Lower leg skin (tissue), 4 donors: ENCODE results near the gene SOX13. TPM values are rescaled to one million over a fixed set of nuclear protein-coding genes. Genes with fewer than 3 reads are reported as not detected.

ENCODE experiments used
- DNase-seq, 2 donors: peaks; one replicate each; pipeline ENCODE4 v3.0.0-alpha.2; 2019; ENCODE audit warnings: low spot score in 2 of 2
- H3K4me3 ChIP-seq: fragments of 200-600 bp; sonication (generic); 2 replicates; pipeline ENCODE4 v1.5.1; 2017; ENCODE audit warnings: mild to moderate bottlenecking, low read depth; ENCODE audit not compliant: poor library complexity, severe bottlenecking
- CTCF ChIP-seq, 3 donors: fragments of 450-650 bp; IDR thresholded peaks; one replicate each; pipeline ENCODE4 v1.5.1; 2016; ENCODE audit warnings: antibody characterized with exemption in 3 of 3, mild to moderate bottlenecking in 3 of 3, moderate library complexity in 2 of 3
- POLR2A ChIP-seq, 2 donors: fragments of 450-650 bp; IDR thresholded peaks; one replicate each; pipeline ENCODE4 v1.6.1; 2016 to 2017; ENCODE audit warnings: antibody characterized with exemption in 2 of 2, mild to moderate bottlenecking in 1 of 2, moderate library complexity in 1 of 2
- WGBS, 2 donors: methylation state at CpG; one replicate each; pipeline ENCODE4 v1.1.5; 2018; 5-methylcytosine and 5-hydroxymethylcytosine counted together
- intact Hi-C: fragments of 100-400 bp; cut with DNase I; formaldehyde crosslinking; loops from one replicate; pipeline ENCODE4 v1.15.0; 2023; ENCODE audit warnings: low total_unique reads
- total RNA-seq, 4 donors: library from RNA; depleted of rRNA; stranded (reverse); fragments of >200 nt; gene quantifications; one replicate each; pipeline ENCODE4 v1.1.0, GENCODE V29; 2016

The SOX13 gene
- total RNA-seq, 4 donors from 2014 or later = 7.2 to 32.2 (median 16.8) TPM

DNA sequence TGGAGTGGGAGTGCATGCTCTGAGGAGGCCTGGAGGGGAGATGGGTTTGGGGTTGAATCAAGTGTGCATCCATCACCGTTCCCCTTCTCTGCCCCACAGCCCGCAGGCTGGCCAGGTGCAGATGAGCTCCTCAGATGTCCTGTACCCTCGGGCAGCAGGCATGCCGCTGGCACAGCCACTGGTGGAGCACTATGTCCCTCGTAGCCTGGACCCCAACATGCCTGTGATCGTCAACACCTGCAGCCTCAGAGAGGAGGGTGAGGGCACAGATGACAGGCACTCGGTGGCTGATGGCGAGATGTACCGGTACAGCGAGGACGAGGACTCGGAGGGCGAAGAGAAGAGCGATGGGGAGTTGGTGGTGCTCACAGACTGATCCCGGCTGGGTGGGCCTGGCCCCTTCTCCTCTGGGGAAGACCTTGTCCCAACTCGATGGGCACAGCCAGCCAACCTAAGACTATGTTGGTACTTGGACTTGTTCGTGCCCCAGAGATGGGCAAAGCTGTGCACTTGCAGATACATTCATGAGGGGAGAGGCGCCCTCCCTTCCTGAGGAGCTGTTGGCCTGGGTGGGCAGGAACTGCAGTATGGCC lies 52.9 kb downstream of the SOX13 start:
- no peak for DNase-seq
- TF ChIP-seq CTCF (IDR thresholded peaks at IDR 0.05) (no peak), POLR2A (IDR thresholded peaks at IDR 0.05) (no peak)
- H3K4me3 ChIP-seq = no peak overlapping the region
- WGBS, 2 donors = 92% methylated on average over 18 of the region's 18 CpGs
- intact Hi-C loops = loop anchor here (5.0 kb wide), 1 partner anchor 259 kb away; no protein-coding TSS in a partner anchor

- H3K4me3 ChIP-seq = no peak overlapping the region
- DNase-seq = no peak
- intact Hi-C loops = loop anchor here (5.0 kb wide), 1 partner anchor 259 kb away; no protein-coding TSS in a partner anchor
- no peak for TF ChIP-seq CTCF (IDR thresholded peaks at IDR 0.05)
- no peak for TF ChIP-seq POLR2A (IDR thresholded peaks at IDR 0.05)
- 46 to 52% methylated on average over 8 of the region's 8 CpGs for WGBS, 2 donors
Observed at GRCh38 chr1:204126386-204126785, 53.5 kb downstream of the SOX13 start.

DNA sequence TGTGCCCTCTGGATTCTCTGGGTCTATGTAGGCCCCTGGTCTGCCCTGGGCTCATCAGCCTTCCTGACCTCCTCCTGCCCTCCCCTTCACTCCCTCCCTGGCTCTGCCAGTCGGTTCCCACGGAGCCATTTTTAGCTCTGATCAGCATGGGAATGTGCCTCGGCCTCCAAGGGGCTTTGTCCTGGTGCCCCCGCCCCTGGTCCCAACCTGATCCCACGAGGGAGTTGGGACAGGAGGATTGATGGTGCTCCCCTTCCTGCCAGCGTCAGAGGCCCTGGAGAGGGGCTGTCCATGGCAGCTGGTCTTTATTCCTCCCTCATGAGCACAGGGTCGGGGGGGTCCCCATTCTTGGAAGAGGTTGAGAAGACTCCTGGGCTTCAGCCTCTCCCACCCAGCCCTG lies 54.0 kb downstream of the SOX13 start:
- H3K4me3 ChIP-seq = no peak overlapping the region
- WGBS, 2 donors = 49 to 50% methylated on average over 7 of the region's 7 CpGs
- TF ChIP-seq CTCF (IDR thresholded peaks at IDR 0.05) = no peak
- TF ChIP-seq POLR2A (IDR thresholded peaks at IDR 0.05) = no peak
- intact Hi-C loops = loop anchor here (5.0 kb wide), 1 partner anchor 260 kb away; no protein-coding TSS in a partner anchor
- no peak for DNase-seq

- peak; percentile 68 to 94 for DNase-seq
- 22 to 37% methylated on average over 5 of the region's 5 CpGs for WGBS, 2 donors
- intact Hi-C loops = loop anchor here (5.0 kb wide), 1 partner anchor 260 kb away; no protein-coding TSS in a partner anchor
- H3K4me3 ChIP-seq = no peak overlapping the region
- peak in 1 of 3 donors; percentile 98 for TF ChIP-seq CTCF (IDR thresholded peaks at IDR 0.05)
- TF ChIP-seq POLR2A (IDR thresholded peaks at IDR 0.05) = no peak
Observed at GRCh38 chr1:204127597-204128242, 54.8 kb downstream of the SOX13 start.

DNA sequence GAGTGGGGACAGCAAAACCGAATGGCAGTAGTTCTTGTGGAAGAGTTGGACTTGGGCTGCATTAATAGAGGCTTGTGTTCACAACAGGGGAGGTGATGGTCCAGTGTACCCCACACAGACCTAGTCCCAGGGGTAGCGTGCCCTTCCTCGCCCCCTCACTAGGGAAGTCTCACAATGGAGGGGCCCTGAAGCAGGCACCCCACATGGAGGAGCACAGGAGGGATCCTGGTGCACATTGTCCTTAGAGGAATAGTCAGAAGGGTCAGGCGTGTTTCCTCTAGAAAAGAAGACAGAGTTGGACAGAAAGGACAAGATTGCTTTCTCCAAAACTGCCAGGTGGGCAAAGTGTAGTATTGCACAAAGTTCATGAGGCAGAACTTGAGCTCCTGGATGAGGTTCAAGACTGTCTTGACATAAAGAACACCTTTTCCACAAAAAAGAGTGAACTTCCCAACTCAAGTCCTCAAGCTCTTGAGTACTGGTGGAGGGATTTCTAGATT lies 55.6 kb downstream of the SOX13 start:
- intact Hi-C loops = loop anchor here (5.0 kb wide), 1 partner anchor 261 kb away; no protein-coding TSS in a partner anchor
- H3K4me3 ChIP-seq = no peak overlapping the region
- WGBS, 2 donors = 71 to 76% methylated on average over 4 of the region's 4 CpGs
- no peak for DNase-seq
- TF ChIP-seq CTCF (IDR thresholded peaks at IDR 0.05) (no peak), POLR2A (IDR thresholded peaks at IDR 0.05) (no peak)
